HepG2 (cell line): ENCODE results near the gene LAMTOR2. TPM values are rescaled to one million over a fixed set of nuclear protein-coding genes. Genes with fewer than 3 reads are reported as not detected.

ENCODE experiments used
- CCDC6 ChIP-seq: sonication (generic); formaldehyde crosslinking; IDR thresholded peaks from 2 replicates; pipeline ENCODE4 v1.8.1; 2022; ENCODE audit warnings: mild to moderate bottlenecking, missing genetic modification reagents, moderate library complexity
- CENPT ChIP-seq: sonication (generic); formaldehyde crosslinking; IDR thresholded peaks from 2 replicates; pipeline ENCODE4 v1.8.0; 2022; ENCODE audit warnings: low read depth, mild to moderate bottlenecking, moderate library complexity, missing genetic modification reagents
- MEF2D ChIP-seq: sonication (generic); formaldehyde crosslinking; IDR thresholded peaks from 2 replicates; pipeline ENCODE4 v1.5.1; 2020; ENCODE audit warnings: mild to moderate bottlenecking, missing genetic modification reagents
- NR0B2 ChIP-seq: sonication (generic); formaldehyde crosslinking; IDR thresholded peaks from 2 replicates; pipeline ENCODE4 v1.4.0; 2020; ENCODE audit warnings: mild to moderate bottlenecking, missing genetic modification reagents
- POGK ChIP-seq: sonication (generic); formaldehyde crosslinking; conservative IDR thresholded peaks from 2 replicates; pipeline ENCODE4 v1.8.0; 2022; ENCODE audit warnings: mild to moderate bottlenecking, moderate library complexity, missing genetic modification reagents
- RBM39 ChIP-seq: fragments of 200-400 bp; formaldehyde crosslinking; IDR thresholded peaks from one replicate; pipeline ENCODE4 v1.6.1; 2018; ENCODE audit warnings: antibody characterized with exemption, mild to moderate bottlenecking, low read depth, low read length; ENCODE audit not compliant: poor library complexity, severe bottlenecking
- SIX1 ChIP-seq: sonication (generic); formaldehyde crosslinking; IDR thresholded peaks from 2 replicates; pipeline ENCODE4 v1.4.0; 2020; ENCODE audit warnings: missing genetic modification reagents, borderline replicate concordance
- SIX4 ChIP-seq: sonication (generic); formaldehyde crosslinking; IDR thresholded peaks from 2 replicates; pipeline ENCODE4 v1.4.0; 2020; ENCODE audit warnings: missing genetic modification reagents
- SNAPC2 ChIP-seq: sonication (generic); formaldehyde crosslinking; IDR thresholded peaks from 2 replicates; pipeline ENCODE4 v1.8.1; 2022; ENCODE audit warnings: mild to moderate bottlenecking, missing genetic modification reagents
- SOX13 ChIP-seq, 3 experiments: fragments of 450-650 bp in 1 of 3; sonication (generic) in 1 of 3; formaldehyde crosslinking in 1 of 3; IDR thresholded peaks in 2 of 3; conservative IDR thresholded peaks in 1 of 3; 2 replicates each; pipeline versions ENCODE4 v1.5.0 to v1.6.1; 2016 to 2020; ENCODE audit warnings: antibody characterized with exemption in 1 of 3, mild to moderate bottlenecking in 1 of 3, missing compliant biosample characterization in 1 of 3, missing genetic modification reagents in 1 of 3, moderate library complexity in 1 of 3
- SP140L ChIP-seq: sonication (generic); formaldehyde crosslinking; IDR thresholded peaks from 2 replicates; pipeline ENCODE4 v1.4.0; 2020; ENCODE audit warnings: missing genetic modification reagents, borderline replicate concordance
- TCF7L2 ChIP-seq: IDR thresholded peaks from 2 replicates; pipeline ENCODE4 v1.6.1; 2011; ENCODE audit warnings: mild to moderate bottlenecking, low read depth, low read length, moderate library complexity
- ZNF275 ChIP-seq: sonication (generic); formaldehyde crosslinking; IDR thresholded peaks from 2 replicates; pipeline ENCODE4 v1.8.0; 2022; ENCODE audit warnings: missing genetic modification reagents, mild to moderate bottlenecking, inconsistent platforms, borderline replicate concordance
- ZNF496 ChIP-seq: sonication (generic); formaldehyde crosslinking; IDR thresholded peaks from 2 replicates; pipeline ENCODE4 v1.8.1; 2023; ENCODE audit warnings: mild to moderate bottlenecking, moderate library complexity, missing genetic modification reagents; ENCODE audit not compliant: insufficient replicate concordance
- ZNF616 ChIP-seq: sonication (generic); formaldehyde crosslinking; IDR thresholded peaks from 2 replicates; pipeline ENCODE4 v1.5.0; 2020; ENCODE audit warnings: low read depth, mild to moderate bottlenecking, missing genetic modification reagents
- ZNF746 ChIP-seq: sonication (generic); formaldehyde crosslinking; IDR thresholded peaks from 2 replicates; pipeline ENCODE4 v1.8.0; 2022; ENCODE audit warnings: mild to moderate bottlenecking, missing genetic modification reagents
- ZNF776 ChIP-seq: sonication (generic); formaldehyde crosslinking; IDR thresholded peaks from 2 replicates; pipeline ENCODE4 v1.4.0; 2020; ENCODE audit warnings: mild to moderate bottlenecking, missing genetic modification reagents
- ZNF781 ChIP-seq: sonication (generic); formaldehyde crosslinking; IDR thresholded peaks from 2 replicates; pipeline ENCODE4 v1.5.1; 2020; ENCODE audit warnings: borderline replicate concordance, mild to moderate bottlenecking, missing genetic modification reagents; ENCODE audit errors: not compliant biosample characterization
- ZNF800 ChIP-seq: sonication (generic); formaldehyde crosslinking; IDR thresholded peaks from 2 replicates; pipeline ENCODE4 v1.4.0; 2020; ENCODE audit warnings: missing genetic modification reagents
- ZNF839 ChIP-seq: sonication (generic); formaldehyde crosslinking; IDR thresholded peaks from 2 replicates; pipeline ENCODE4 v1.4.0; 2020; ENCODE audit warnings: missing genetic modification reagents, mild to moderate bottlenecking, borderline replicate concordance
- polyA plus RNA-seq, 8 experiments: library from polyadenylated mRNA; depleted of rRNA in 3 of 8; stranded (reverse) in 7 of 8; unstranded in 1 of 8; fragments of >200 nt; fragmentation: Illumina TruSeq in 4 of 8; extraction: Trizol in 4 of 8; gene quantifications; 2 replicates each; pipeline versions ENCODE4 v1.2.1 to v1.2.3, GENCODE V29; 2011 to 2016; ENCODE audit warnings: low read depth in 4 of 8, missing spikeins in 1 of 8, mixed read lengths in 1 of 8; ENCODE audit not compliant: insufficient read depth in 1 of 8
- total RNA-seq, 5 experiments: library from RNA; depleted of rRNA; stranded (reverse); fragments of >200 nt; fragmentation: Illumina TruSeq; extraction: Trizol; gene quantifications; 2 replicates each; pipeline ENCODE4 v1.2.3, GENCODE V29; 2016; ENCODE audit warnings: low read depth in 1 of 5

LAMTOR2 gene
- total and polyA plus RNA-seq, 2 of the 13 experiments (the other 11 are each of a cell fraction or from before 2014, with no cell fraction given) = 36.5 to 66.4 TPM

- TF ChIP-seq MEF2D = peak; percentile 100
- peak; percentile 20 for TF ChIP-seq ZNF781 (CRISPR knock-in tag)
- no peak for TF ChIP-seq RBM39
- no peak for TF ChIP-seq NR0B2 (CRISPR knock-in tag)
- TF ChIP-seq ZNF800 (CRISPR knock-in tag) = 0 out of 2 replicates have a peak, but pooled peaks have one; percentile 52
- TF ChIP-seq ZNF616 = no peak
- peak; percentile 64; the same call in 1 of the 2 replicates for TF ChIP-seq CCDC6 (CRISPR knock-in tag)
- peak; percentile 86; the same call in 1 of the 2 replicates for TF ChIP-seq ZNF746 (CRISPR knock-in tag)
- no peak for TF ChIP-seq TCF7L2
- peak; percentile 66; the same call in 1 of the 2 replicates for TF ChIP-seq SIX1 (CRISPR knock-in tag)
- TF ChIP-seq POGK = 0 out of 2 replicates have a peak, but pooled peaks have one; percentile 66
- no peak for TF ChIP-seq ZNF839 (CRISPR knock-in tag)
- 0 out of 2 replicates have a peak, but pooled peaks have one; percentile 44 for TF ChIP-seq SNAPC2
- no peak for TF ChIP-seq SP140L (CRISPR knock-in tag)
- no peak for TF ChIP-seq ZNF776 (CRISPR knock-in tag)
- 0 out of 2 replicates have a peak, but pooled peaks have one; percentile 38 for TF ChIP-seq SIX4
- TF ChIP-seq SOX13 (IDR thresholded peaks at IDR 0.05) = peak; percentile 100
- TF ChIP-seq SOX13 (CRISPR knock-in tag; conservative IDR thresholded peaks at IDR 0.05 in 1 of 2, IDR thresholded peaks at IDR 0.05 in 1 of 2) = peak in 1 of 2 experiments; percentile 100; a peak in 2 of 4 replicates
- peak; percentile 74; the same call in 1 of the 2 replicates for TF ChIP-seq ZNF275 (CRISPR knock-in tag)
- TF ChIP-seq ZNF496 (CRISPR knock-in tag) = no peak
- TF ChIP-seq CENPT (CRISPR knock-in tag) = no peak
These were observed 31.7 kb downstream of the LAMTOR2 start (continued) for GRCh38 chr1:156086256-156086662.
